HG03460 (cell line): ENCODE results near the gene CAPS.

ENCODE experiments used
- ATAC-seq: cut with Tn5 transposase; IDR thresholded peaks from one replicate; pipeline ENCODE4 v1.9.1; 2021; ENCODE audit not compliant: unreplicated experiment

Gene CAPS

GRCh38 chr19:5908773-5909442 is 5.1 kb upstream of the CAPS start:
- ATAC-seq, result no peak

- no peak for ATAC-seq
These were observed 3.5 kb upstream of the CAPS start for GRCh38 chr19:5910638-5910907.

- no peak for ATAC-seq
These were observed 2.7 kb upstream of the CAPS start for GRCh38 chr19:5911366-5911765.

GRCh38 chr19:5914358-5914774 is 312 bp downstream of the CAPS start:
- ATAC-seq, result no peak

GRCh38 chr19:5914946-5915781 is 1.1 kb downstream of the CAPS start:
- no peak for ATAC-seq

- ATAC-seq, result no peak
These were observed 1.7 kb downstream of the CAPS start for GRCh38 chr19:5915782-5916165.

GRCh38 chr19:5916181-5916708 is 2.2 kb downstream of the CAPS start:
- ATAC-seq, result no peak

GRCh38 chr19:5917431-5918107 is 3.5 kb downstream of the CAPS start:
- ATAC-seq, result no peak

GRCh38 chr19:5918463-5919079 is 4.5 kb downstream of the CAPS start:
- ATAC-seq, result no peak

GRCh38 chr19:5921516-5922160 is 7.6 kb downstream of the CAPS start:
- ATAC-seq, result no peak

GRCh38 chr19:5922161-5922545 is 8.1 kb downstream of the CAPS start:
- ATAC-seq, result no peak

GRCh38 chr19:5923356-5923755 is 9.3 kb downstream of the CAPS start:
- no peak for ATAC-seq

GRCh38 chr19:5925830-5926427 is 11.9 kb downstream of the CAPS start:
- no peak for ATAC-seq

GRCh38 chr19:5926641-5927440 is 12.8 kb downstream of the CAPS start:
- ATAC-seq, result no peak

- no peak for ATAC-seq
These were observed 13.4 kb downstream of the CAPS start for GRCh38 chr19:5927441-5927821.

GRCh38 chr19:5929179-5929578 is 15.1 kb downstream of the CAPS start:
- no peak for ATAC-seq

- ATAC-seq, result no peak
These were observed 15.6 kb downstream of the CAPS start for GRCh38 chr19:5929625-5930024.

- no peak for ATAC-seq
These were observed 17.2 kb downstream of the CAPS start for GRCh38 chr19:5931251-5931650.

- no peak for ATAC-seq
These were observed 18.1 kb downstream of the CAPS start for GRCh38 chr19:5932146-5932545.
